Measurements from ENCODE around the gene PFN2. TPM values are rescaled to one million over a fixed set of nuclear protein-coding genes. Genes with fewer than 3 reads are reported as not detected.
A peak's percentile ranks its signal among the peaks of the same experiment; 100 is the strongest.

Gene PFN2, protein sequence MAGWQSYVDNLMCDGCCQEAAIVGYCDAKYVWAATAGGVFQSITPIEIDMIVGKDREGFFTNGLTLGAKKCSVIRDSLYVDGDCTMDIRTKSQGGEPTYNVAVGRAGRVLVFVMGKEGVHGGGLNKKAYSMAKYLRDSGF
- 10 to 100 TPM; 57.2 to 74.6 (median 67.4) TPM for total RNA-seq
- 48.5 TPM for polyA plus RNA-seq
- long read RNA-seq, donor 1, transcript PFN2-201 (3 exons, 2,261 nt) = major isoform, 93 of 141 reads
- long read RNA-seq, donor 1, transcript PFN2-203 (3 exons, 1,780 nt) = minor isoform, 44 of 141 reads
- long read RNA-seq, donor 1, partial matches to known transcripts = 0 of 141 reads
- long read RNA-seq, donor 1, other reads (novel, unspliced or antisense) = 3 of 141 reads
- long read RNA-seq, donor 2, transcript PFN2-201 (3 exons, 2,261 nt) = major isoform, 48 of 62 reads
- long read RNA-seq, donor 2, transcript PFN2-203 (3 exons, 1,780 nt) = minor isoform, 12 of 62 reads
- long read RNA-seq, donor 2, partial matches to known transcripts = 0 of 62 reads
- long read RNA-seq, donor 2, other reads (novel, unspliced or antisense) = 2 of 62 reads
- long read RNA-seq, donor 3, transcript PFN2-203 (3 exons, 1,780 nt) = minor isoform, 137 of 391 reads
- long read RNA-seq, donor 3, transcript PFN2-201 (3 exons, 2,261 nt) = major isoform, 237 of 391 reads
- long read RNA-seq, donor 3, partial matches to known transcripts = 0 of 391 reads
- long read RNA-seq, donor 3, other reads (novel, unspliced or antisense) = 14 of 391 reads
- long read RNA-seq, donor 4, transcript PFN2-201 (3 exons, 2,261 nt) = major isoform, 74 of 99 reads
- long read RNA-seq, donor 4, transcript PFN2-203 (3 exons, 1,780 nt) = minor isoform, 22 of 99 reads
- long read RNA-seq, donor 4, partial matches to known transcripts = 1 of 99 reads
- long read RNA-seq, donor 4, other reads (novel, unspliced or antisense) = 2 of 99 reads

DNA sequence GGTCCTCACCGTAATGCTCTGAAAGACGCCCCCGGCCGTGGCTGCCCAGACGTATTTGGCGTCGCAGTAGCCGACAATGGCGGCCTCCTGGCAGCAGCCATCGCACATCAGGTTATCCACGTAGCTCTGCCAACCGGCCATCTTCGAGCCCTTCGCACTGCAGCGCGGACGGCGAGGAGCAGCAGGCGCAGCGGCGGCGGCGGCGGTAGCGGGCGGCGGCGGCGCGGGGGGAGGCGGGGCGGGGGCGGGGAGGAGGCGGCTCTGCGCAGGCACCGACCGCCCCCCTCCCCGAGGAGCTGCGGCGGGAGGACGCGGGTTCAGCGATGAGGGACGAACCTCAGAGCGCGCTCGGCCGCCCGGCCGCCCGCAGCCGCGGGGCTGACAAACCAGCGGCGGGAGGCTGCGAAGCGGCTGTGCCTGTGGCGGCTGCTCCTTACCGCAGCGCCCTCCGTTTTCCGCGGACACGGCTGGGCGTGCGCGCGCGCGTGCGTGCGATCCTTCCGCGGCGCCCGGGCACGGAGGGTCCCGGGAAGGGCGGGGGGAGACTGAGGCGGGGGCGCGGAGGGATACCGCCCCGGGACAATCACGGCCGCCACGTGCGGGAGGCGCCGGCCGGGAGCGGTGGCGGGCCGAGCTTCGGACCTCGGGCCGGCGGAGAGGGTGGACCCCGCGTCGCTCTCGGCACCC, at the start of gene PFN2:
Gene PFN2 (minus strand): TSS at position 180 of the 687 bp plus-strand sequence. CDS start 39 bp downstream, at position 141.
- WGBS = under 1% methylated on average over 102 of the region's 102 CpGs
- peak within 1 kb of the TSS; percentile 75 for H3K4me3 ChIP-seq (ENCODE audit: low read length)
- no peaks in the 10 kb centered on the region for H3K27me3 ChIP-seq (ENCODE audit: control insufficient read depth, insufficient read depth)
- peak; percentile 61 to 89 (median 88) for DNase-seq
- peak within 1 kb of the TSS; percentile 95 for H3K27ac ChIP-seq (ENCODE audit: low read length)
- no peaks in the 10 kb centered on the region for H3K4me1 ChIP-seq (ENCODE audit: control insufficient read depth, insufficient read depth, low read length)
- peak; percentile 83 to 88 for ATAC-seq
- intact Hi-C loops (cut with DNase I) = loop anchor here in 1 of 4 donors (2.0 kb wide), 1 partner anchor 214 kb away; no protein-coding TSS in a partner anchor
- no peaks in the 10 kb centered on the region for H3K9me3 ChIP-seq (ENCODE audit: control insufficient read depth, low read length)

- WGBS = 64% methylated on average over 2 of the region's 2 CpGs
- ATAC-seq (no peak), DNase-seq (no peak)
- H3K9me3 ChIP-seq (ENCODE audit: control insufficient read depth, low read length) = no peaks in the 10 kb centered on the region
- H3K4me3 ChIP-seq (ENCODE audit: low read length) = no peak overlapping the region
- intact Hi-C loops (cut with DNase I) = no loop called here
- no peak overlapping the region for H3K27ac ChIP-seq (ENCODE audit: low read length)
- no peaks in the 10 kb centered on the region for H3K27me3 ChIP-seq (ENCODE audit: control insufficient read depth, insufficient read depth)
- no peaks in the 10 kb centered on the region for H3K4me1 ChIP-seq (ENCODE audit: control insufficient read depth, insufficient read depth, low read length)
Observed at GRCh38 chr3:150015901-150016300, 45.2 kb upstream of the PFN2 start.

- Histone ChIP-seq H3K4me1 (ENCODE audit: control insufficient read depth, insufficient read depth, low read length) (no peaks in the 10 kb centered on the region), H3K4me3 (ENCODE audit: low read length) (no peak overlapping the region), H3K27me3 (ENCODE audit: control insufficient read depth, insufficient read depth) (no peaks in the 10 kb centered on the region), H3K27ac (ENCODE audit: low read length) (no peak overlapping the region), H3K9me3 (ENCODE audit: control insufficient read depth, low read length) (no peaks in the 10 kb centered on the region)
- DNase-seq (no peak), ATAC-seq (no peak)
- intact Hi-C loops (cut with DNase I) = no loop called here
Observed at GRCh38 chr3:150014782-150015181, 44.1 kb upstream of the PFN2 start.

DNA sequence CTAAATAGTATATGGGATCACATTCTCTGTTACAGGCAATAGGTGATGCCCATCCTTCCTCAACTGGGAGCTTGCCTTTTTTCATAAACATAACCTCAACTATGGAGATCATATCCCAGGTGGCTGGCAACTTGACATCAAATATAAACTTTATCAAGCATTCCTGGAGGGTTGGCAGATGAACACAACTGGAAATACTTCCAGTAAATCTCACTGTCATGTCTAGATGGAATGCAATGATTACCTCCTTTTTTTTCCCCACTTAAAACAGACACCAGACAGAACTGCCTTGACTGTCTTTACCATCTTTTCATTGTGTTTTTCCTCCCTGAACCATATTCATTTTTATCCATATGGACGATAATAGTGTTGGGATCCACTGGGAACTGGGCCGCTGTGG, 43.1 kb upstream of the PFN2 start:
- intact Hi-C loops (cut with DNase I) = no loop called here
- Histone ChIP-seq H3K4me1 (ENCODE audit: control insufficient read depth, insufficient read depth, low read length) (no peaks in the 10 kb centered on the region), H3K4me3 (ENCODE audit: low read length) (no peak overlapping the region), H3K27me3 (ENCODE audit: control insufficient read depth, insufficient read depth) (no peaks in the 10 kb centered on the region), H3K27ac (ENCODE audit: low read length) (no peak overlapping the region), H3K9me3 (ENCODE audit: control insufficient read depth, low read length) (no peaks in the 10 kb centered on the region)
- DNase-seq (no peak), ATAC-seq (no peak)
- WGBS = 95% methylated on average over 2 of the region's 2 CpGs

DNA sequence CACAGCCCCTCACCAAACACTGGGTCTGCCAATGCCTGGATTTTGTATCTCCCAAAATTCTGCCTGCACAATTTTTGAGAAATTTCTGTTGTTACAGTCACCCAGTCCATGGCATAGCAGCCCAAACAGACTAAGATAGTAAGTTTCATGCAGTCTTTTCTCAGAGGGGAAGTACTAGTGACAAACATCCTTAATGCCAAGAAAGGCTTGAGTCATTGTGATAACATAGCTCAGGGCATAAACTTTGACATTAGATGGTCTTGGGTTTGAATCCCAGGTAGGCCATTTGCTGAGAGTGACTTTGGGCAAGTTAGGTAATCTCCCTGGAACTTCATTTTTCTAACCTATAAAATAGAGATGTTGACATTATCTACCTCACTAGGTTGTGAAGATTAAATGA, 36.1 kb upstream of the PFN2 start:
- no peaks in the 10 kb centered on the region for H3K9me3 ChIP-seq (ENCODE audit: control insufficient read depth, low read length)
- DNase-seq (no peak), ATAC-seq (no peak)
- intact Hi-C loops (cut with DNase I) = no loop called here
- no peak overlapping the region for H3K27ac ChIP-seq (ENCODE audit: low read length)
- H3K4me1 ChIP-seq (ENCODE audit: control insufficient read depth, insufficient read depth, low read length) = no peaks in the 10 kb centered on the region
- H3K27me3 ChIP-seq (ENCODE audit: control insufficient read depth, insufficient read depth) = no peaks in the 10 kb centered on the region
- H3K4me3 ChIP-seq (ENCODE audit: low read length) = no peak overlapping the region

DNA sequence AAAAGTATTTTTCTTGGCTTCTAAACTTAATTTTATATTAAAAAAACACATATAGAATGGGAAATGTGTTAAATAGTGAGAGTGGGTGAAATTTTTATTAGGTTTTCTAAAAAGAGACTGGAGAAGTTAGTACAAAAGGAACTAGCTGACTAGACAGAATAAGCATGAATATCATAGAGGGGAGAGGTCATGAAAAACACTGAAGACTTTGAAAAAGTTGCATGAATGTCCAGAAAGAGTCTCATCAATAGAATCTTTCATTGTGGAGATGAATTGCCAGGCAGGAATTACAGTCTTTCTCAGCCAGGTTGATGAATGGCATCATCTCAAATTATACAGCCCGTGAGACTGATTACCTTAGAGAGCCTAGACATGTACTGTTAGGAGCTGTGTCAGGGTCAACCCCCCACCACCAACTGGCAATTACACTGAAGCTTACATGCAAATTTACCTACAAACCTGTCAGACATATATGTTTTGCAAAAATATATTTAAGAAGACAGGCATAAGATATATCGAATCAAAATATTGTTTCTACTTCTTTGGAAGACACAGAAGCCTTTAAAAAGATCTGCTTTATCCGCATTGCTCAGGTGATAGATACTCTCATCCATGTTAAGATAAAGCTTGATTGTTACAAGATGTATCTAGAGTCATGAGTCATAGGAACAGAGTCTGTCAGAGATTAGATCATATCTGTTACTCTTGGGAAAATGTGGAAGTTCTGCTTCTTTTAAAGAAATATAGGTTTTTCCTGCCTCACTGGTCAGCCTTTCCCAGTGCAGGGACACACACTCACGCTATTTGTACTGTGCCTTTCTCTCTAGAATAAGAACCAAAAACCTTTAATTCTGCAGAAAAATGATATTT, 34.8 kb upstream of the PFN2 start:
- Histone ChIP-seq H3K9me3 (ENCODE audit: control insufficient read depth, low read length) (no peaks in the 10 kb centered on the region), H3K27ac (ENCODE audit: low read length) (no peak overlapping the region), H3K4me3 (ENCODE audit: low read length) (no peak overlapping the region), H3K4me1 (ENCODE audit: control insufficient read depth, insufficient read depth, low read length) (no peaks in the 10 kb centered on the region), H3K27me3 (ENCODE audit: control insufficient read depth, insufficient read depth) (no peaks in the 10 kb centered on the region)
- no peak for ATAC-seq
- WGBS = 73% methylated on average over 4 of the region's 4 CpGs
- DNase-seq = no peak
- intact Hi-C loops (cut with DNase I) = no loop called here

DNA sequence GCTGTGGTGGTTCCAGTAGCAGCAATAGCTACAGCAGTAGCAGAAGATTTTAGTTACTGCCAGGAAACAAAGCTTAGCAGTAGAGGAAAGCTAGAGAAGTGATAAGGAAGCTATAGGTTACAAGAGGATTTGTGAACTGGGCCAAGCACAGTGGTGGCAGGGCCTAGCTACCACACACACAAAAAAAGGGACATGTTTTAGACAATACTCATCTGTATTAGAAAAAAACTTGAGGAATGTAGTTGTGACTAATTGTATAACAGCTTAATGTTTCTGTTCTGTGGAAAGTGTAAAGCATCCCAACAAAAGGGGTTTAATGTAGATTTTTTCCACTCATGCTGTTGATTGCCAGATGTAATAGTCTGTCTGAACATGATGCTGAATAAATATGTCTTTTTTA, 29.9 kb upstream of the PFN2 start:
- no peak overlapping the region for H3K4me3 ChIP-seq (ENCODE audit: low read length)
- intact Hi-C loops (cut with DNase I) = no loop called here
- H3K4me1 ChIP-seq (ENCODE audit: control insufficient read depth, insufficient read depth, low read length) = no peaks in the 10 kb centered on the region

DNA sequence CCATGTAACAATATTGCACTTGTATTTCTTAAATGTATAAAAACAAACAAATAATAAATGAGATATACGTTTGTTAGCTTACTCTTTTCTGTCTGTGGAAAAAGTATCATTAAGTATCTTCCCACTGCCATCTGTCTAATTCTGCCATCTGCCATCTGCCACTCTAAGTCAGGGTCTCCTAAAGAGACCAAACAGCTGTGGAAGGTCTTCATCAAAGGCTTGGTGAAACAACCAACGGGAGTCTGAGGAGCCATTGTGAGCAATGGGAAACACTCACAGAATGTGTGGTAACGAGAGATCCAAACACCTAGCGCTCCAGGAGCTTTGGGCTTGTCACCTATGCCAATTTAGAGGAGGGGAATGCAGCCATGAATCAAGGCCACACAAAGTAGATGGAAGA, 28.7 kb upstream of the PFN2 start:
- H3K27ac ChIP-seq (ENCODE audit: low read length) = no peak overlapping the region

More for the DNA sequence above, 29.9 kb upstream of the PFN2 start:
- H3K27ac ChIP-seq (ENCODE audit: low read length) = no peak overlapping the region
- no peak for ATAC-seq
- no peak for DNase-seq
- no peaks in the 10 kb centered on the region for H3K27me3 ChIP-seq (ENCODE audit: control insufficient read depth, insufficient read depth)
- H3K9me3 ChIP-seq (ENCODE audit: control insufficient read depth, low read length) = no peaks in the 10 kb centered on the region

GRCh38 chr3:149998946-149999345, 28.3 kb upstream of the PFN2 start:
- intact Hi-C loops (cut with DNase I) = no loop called here
- DNase-seq (no peak), ATAC-seq (no peak)
- Histone ChIP-seq H3K4me3 (ENCODE audit: low read length) (no peak overlapping the region), H3K4me1 (ENCODE audit: control insufficient read depth, insufficient read depth, low read length) (no peaks in the 10 kb centered on the region), H3K27ac (ENCODE audit: low read length) (no peak overlapping the region), H3K27me3 (ENCODE audit: control insufficient read depth, insufficient read depth) (no peaks in the 10 kb centered on the region), H3K9me3 (ENCODE audit: control insufficient read depth, low read length) (no peaks in the 10 kb centered on the region)
- WGBS = 97% methylated on average over 1 of the region's 1 CpG

More for the DNA sequence above, 28.7 kb upstream of the PFN2 start:
- Histone ChIP-seq H3K9me3 (ENCODE audit: control insufficient read depth, low read length) (no peaks in the 10 kb centered on the region), H3K4me3 (ENCODE audit: low read length) (no peak overlapping the region), H3K27me3 (ENCODE audit: control insufficient read depth, insufficient read depth) (no peaks in the 10 kb centered on the region), H3K4me1 (ENCODE audit: control insufficient read depth, insufficient read depth, low read length) (no peaks in the 10 kb centered on the region)
- ATAC-seq (no peak), DNase-seq (no peak)
- WGBS = 92% methylated on average over 4 of the region's 4 CpGs
- intact Hi-C loops (cut with DNase I) = no loop called here

DNA sequence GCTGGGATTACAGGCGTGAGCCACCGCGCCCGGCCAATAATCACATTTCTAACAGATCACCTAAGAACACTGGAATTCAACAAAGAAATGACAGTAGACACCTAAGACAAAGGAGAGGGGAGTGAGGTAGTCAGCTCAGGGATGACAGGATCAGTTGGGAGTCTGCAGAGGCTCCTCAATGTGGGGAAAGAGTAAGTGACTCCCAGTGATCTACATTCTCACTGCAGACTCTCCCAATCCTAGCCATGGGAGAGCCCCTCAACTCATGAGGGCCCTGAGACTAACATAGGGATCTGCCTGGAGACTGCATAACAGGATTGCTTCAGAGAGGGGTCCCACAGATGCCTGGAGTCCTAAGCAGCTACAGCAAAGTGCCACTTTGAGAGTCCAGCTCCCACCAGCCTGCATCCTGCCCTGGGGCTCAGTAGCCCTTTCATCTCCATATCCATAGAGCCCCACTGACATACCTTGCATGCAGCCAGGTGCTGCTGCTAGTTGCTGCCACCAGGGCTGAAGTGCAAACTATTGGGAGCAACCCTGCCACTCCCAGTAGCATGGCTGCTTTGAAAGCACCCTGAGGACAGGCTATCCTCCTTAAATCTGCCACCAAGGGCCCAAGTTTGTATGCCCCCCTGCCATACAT, 21.8 kb upstream of the PFN2 start:
- 99% methylated on average over 4 of the region's 4 CpGs for WGBS
- intact Hi-C loops (cut with DNase I) = no loop called here

More for the DNA sequence above, 21.8 kb upstream of the PFN2 start:
- H3K27me3 ChIP-seq (ENCODE audit: control insufficient read depth, insufficient read depth) = no peaks in the 10 kb centered on the region
- H3K4me1 ChIP-seq (ENCODE audit: control insufficient read depth, insufficient read depth, low read length) = no peaks in the 10 kb centered on the region
- no peaks in the 10 kb centered on the region for H3K9me3 ChIP-seq (ENCODE audit: control insufficient read depth, low read length)
- no peak overlapping the region for H3K4me3 ChIP-seq (ENCODE audit: low read length)
- ATAC-seq = no peak
- no peak overlapping the region for H3K27ac ChIP-seq (ENCODE audit: low read length)
- DNase-seq = no peak
